HepG2 (cell line): ENCODE results near the gene KLB. TPM values are rescaled to one million over a fixed set of nuclear protein-coding genes. Genes with fewer than 3 reads are reported as not detected.

Experiments
- DBP ChIP-seq: sonication (generic); formaldehyde crosslinking; IDR thresholded peaks from 2 replicates; pipeline ENCODE4 v1.4.0; 2020; ENCODE audit warnings: missing genetic modification reagents; ENCODE audit errors: not compliant biosample characterization
- HCFC1 ChIP-seq: fragments of 150-350 bp; IDR thresholded peaks from 2 replicates; pipeline ENCODE4 v1.6.1; 2014; ENCODE audit warnings: low read depth, low read length
- LCORL ChIP-seq, 2 experiments: fragments of 450-650 bp in 1 of 2; sonication (generic) in 1 of 2; formaldehyde crosslinking in 1 of 2; IDR thresholded peaks; 2 replicates each; pipeline versions ENCODE4 v1.5.0 to v1.6.1; 2017 to 2020; ENCODE audit warnings: antibody characterized with exemption in 1 of 2, missing genetic modification reagents in 1 of 2
- NFIC ChIP-seq: IDR thresholded peaks from 2 replicates; pipeline ENCODE4 v1.6.1; 2012; ENCODE audit warnings: mild to moderate bottlenecking, low read length, inconsistent platforms
- RFX5 ChIP-seq: IDR thresholded peaks from 2 replicates; pipeline ENCODE4 v1.6.1; 2011; ENCODE audit warnings: low read depth, low read length, improper control_type of control experiment
- TFE3 ChIP-seq: IDR thresholded peaks from 2 replicates; pipeline ENCODE4 v1.6.1; 2016
- THAP7 ChIP-seq: sonication (generic); formaldehyde crosslinking; IDR thresholded peaks from 2 replicates; pipeline ENCODE4 v1.8.1; 2023; ENCODE audit warnings: mild to moderate bottlenecking, missing genetic modification reagents
- ZNF782 ChIP-seq: sonication (generic); formaldehyde crosslinking; IDR thresholded peaks from 2 replicates; pipeline ENCODE4 v1.4.0; 2020; ENCODE audit warnings: missing genetic modification reagents, mild to moderate bottlenecking, borderline replicate concordance
- ZNF800 ChIP-seq: sonication (generic); formaldehyde crosslinking; IDR thresholded peaks from 2 replicates; pipeline ENCODE4 v1.4.0; 2020; ENCODE audit warnings: missing genetic modification reagents
- ZNF839 ChIP-seq: sonication (generic); formaldehyde crosslinking; IDR thresholded peaks from 2 replicates; pipeline ENCODE4 v1.4.0; 2020; ENCODE audit warnings: missing genetic modification reagents, mild to moderate bottlenecking, borderline replicate concordance
- polyA plus RNA-seq, 8 experiments: library from polyadenylated mRNA; depleted of rRNA in 3 of 8; stranded (reverse) in 7 of 8; unstranded in 1 of 8; fragments of >200 nt; fragmentation: Illumina TruSeq in 4 of 8; extraction: Trizol in 4 of 8; gene quantifications; 2 replicates each; pipeline versions ENCODE4 v1.2.1 to v1.2.3, GENCODE V29; 2011 to 2016; ENCODE audit warnings: low read depth in 4 of 8, missing spikeins in 1 of 8, mixed read lengths in 1 of 8; ENCODE audit not compliant: insufficient read depth in 1 of 8
- total RNA-seq, 5 experiments: library from RNA; depleted of rRNA; stranded (reverse); fragments of >200 nt; fragmentation: Illumina TruSeq; extraction: Trizol; gene quantifications; 2 replicates each; pipeline ENCODE4 v1.2.3, GENCODE V29; 2016; ENCODE audit warnings: low read depth in 1 of 5
- TF ChIP-seq, protein P1 (sequence below): sonication (generic); formaldehyde crosslinking; IDR thresholded peaks from 2 replicates; pipeline ENCODE4 v1.4.0; 2020; ENCODE audit warnings: low read depth, missing genetic modification reagents
- TF ChIP-seq, protein P2 (sequence below): sonication (generic); formaldehyde crosslinking; IDR thresholded peaks from 2 replicates; pipeline ENCODE4 v1.5.0; 2020; ENCODE audit warnings: mild to moderate bottlenecking, missing genetic modification reagents, borderline replicate concordance
- TF ChIP-seq, protein P3 (sequence below): sonication (generic); formaldehyde crosslinking; IDR thresholded peaks from 2 replicates; pipeline ENCODE4 v1.9.0; 2021; ENCODE audit warnings: missing genetic modification reagents, mild to moderate bottlenecking, borderline replicate concordance

KLB gene
- total and polyA plus RNA-seq, 2 of the 13 experiments (the other 11 are each of a cell fraction or from before 2014, with no cell fraction given) = 25.3 to 82.0 TPM

DNA sequence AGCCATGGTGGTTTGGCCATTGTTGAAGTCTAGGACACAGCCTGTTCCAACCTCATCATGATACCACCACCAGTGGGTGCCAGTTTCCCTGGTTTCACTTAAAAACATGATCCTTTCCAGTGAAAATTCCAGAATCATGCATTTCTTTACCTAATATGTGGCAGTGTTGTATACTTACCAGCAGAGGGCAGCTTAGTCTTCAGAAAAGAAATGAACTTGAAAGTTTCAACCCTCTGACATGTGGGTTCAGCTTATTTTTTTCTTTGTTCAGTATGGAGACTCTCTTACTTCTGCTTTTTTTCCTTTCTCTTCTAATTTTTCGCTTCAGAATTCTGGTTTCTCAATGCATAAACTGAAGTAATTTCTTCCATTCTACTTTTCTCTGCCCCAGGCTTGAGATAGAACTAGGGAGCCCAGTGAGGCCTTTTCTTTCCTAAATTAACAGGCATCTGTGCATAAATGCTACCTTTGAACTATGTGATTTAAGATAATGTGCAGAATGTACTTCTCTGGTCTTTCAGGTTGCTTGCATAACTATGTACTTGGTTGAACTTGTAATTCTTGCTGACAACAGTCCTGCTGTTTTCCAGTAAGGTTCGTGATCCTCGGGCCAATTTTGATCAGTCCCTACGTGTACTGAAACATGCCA is 62.8 kb downstream of the KLB start (continued):
- TF ChIP-seq, protein P1, sequence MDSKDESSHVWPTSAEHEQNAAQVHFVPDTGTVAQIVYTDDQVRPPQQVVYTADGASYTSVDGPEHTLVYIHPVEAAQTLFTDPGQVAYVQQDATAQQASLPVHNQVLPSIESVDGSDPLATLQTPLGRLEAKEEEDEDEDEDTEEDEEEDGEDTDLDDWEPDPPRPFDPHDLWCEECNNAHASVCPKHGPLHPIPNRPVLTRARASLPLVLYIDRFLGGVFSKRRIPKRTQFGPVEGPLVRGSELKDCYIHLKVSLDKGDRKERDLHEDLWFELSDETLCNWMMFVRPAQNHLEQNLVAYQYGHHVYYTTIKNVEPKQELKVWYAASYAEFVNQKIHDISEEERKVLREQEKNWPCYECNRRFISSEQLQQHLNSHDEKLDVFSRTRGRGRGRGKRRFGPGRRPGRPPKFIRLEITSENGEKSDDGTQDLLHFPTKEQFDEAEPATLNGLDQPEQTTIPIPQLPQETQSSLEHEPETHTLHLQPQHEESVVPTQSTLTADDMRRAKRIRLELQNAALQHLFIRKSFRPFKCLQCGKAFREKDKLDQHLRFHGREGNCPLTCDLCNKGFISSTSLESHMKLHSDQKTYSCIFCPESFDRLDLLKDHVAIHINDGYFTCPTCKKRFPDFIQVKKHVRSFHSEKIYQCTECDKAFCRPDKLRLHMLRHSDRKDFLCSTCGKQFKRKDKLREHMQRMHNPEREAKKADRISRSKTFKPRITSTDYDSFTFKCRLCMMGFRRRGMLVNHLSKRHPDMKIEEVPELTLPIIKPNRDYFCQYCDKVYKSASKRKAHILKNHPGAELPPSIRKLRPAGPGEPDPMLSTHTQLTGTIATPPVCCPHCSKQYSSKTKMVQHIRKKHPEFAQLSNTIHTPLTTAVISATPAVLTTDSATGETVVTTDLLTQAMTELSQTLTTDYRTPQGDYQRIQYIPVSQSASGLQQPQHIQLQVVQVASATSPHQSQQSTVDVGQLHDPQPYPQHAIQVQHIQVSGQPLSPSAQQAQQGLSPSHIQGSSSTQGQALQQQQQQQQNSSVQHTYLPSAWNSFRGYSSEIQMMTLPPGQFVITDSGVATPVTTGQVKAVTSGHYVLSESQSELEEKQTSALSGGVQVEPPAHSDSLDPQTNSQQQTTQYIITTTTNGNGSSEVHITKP (CRISPR knock-in tag) = no peak
- TF ChIP-seq, protein P2, sequence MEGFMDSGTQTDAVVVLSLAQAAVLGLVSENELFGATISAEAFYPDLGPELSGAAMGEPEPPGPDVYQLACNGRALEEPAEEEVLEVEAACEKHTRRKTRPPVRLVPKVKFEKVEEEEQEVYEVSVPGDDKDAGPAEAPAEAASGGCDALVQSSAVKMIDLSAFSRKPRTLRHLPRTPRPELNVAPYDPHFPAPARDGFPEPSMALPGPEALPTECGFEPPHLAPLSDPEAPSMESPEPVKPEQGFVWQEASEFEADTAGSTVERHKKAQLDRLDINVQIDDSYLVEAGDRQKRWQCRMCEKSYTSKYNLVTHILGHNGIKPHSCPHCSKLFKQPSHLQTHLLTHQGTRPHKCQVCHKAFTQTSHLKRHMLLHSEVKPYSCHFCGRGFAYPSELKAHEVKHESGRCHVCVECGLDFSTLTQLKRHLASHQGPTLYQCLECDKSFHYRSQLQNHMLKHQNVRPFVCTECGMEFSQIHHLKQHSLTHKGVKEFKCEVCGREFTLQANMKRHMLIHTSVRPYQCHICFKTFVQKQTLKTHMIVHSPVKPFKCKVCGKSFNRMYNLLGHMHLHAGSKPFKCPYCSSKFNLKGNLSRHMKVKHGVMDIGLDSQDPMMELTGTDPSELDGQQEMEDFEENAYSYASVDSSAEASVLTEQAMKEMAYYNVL (CRISPR knock-in tag) = no peak
- TF ChIP-seq HCFC1 (no peak), ZNF800 (CRISPR knock-in tag) (0 out of 2 replicates have a peak, but pooled peaks have one; percentile 32), ZNF839 (CRISPR knock-in tag) (no peak), DBP (CRISPR knock-in tag) (no peak), NFIC (0 out of 2 replicates have a peak, but pooled peaks have one; percentile 35), THAP7 (CRISPR knock-in tag) (no peak), RFX5 (no peak), LCORL (IDR thresholded peaks at IDR 0.05) (no peak), LCORL (CRISPR knock-in tag; IDR thresholded peaks at IDR 0.05) (no peak), ZNF782 (CRISPR knock-in tag) (no peak), TFE3 (0 out of 2 replicates have a peak, but pooled peaks have one; percentile 20)
- TF ChIP-seq, protein P3, sequence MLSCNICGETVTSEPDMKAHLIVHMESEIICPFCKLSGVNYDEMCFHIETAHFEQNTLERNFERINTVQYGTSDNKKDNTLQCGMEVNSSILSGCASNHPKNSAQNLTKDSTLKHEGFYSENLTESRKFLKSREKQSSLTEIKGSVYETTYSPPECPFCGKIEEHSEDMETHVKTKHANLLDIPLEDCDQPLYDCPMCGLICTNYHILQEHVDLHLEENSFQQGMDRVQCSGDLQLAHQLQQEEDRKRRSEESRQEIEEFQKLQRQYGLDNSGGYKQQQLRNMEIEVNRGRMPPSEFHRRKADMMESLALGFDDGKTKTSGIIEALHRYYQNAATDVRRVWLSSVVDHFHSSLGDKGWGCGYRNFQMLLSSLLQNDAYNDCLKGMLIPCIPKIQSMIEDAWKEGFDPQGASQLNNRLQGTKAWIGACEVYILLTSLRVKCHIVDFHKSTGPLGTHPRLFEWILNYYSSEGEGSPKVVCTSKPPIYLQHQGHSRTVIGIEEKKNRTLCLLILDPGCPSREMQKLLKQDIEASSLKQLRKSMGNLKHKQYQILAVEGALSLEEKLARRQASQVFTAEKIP = no peak
